DLD1 (cell line): ENCODE data around the gene PRKAG1.

Experiments
- in situ Hi-C: cut with HindIII; loops from 2 replicates; pipeline ENCODE4 v1.10.0; 2017; ENCODE audit warnings: low sequenced_read_pairs

PRKAG1 gene

DNA sequence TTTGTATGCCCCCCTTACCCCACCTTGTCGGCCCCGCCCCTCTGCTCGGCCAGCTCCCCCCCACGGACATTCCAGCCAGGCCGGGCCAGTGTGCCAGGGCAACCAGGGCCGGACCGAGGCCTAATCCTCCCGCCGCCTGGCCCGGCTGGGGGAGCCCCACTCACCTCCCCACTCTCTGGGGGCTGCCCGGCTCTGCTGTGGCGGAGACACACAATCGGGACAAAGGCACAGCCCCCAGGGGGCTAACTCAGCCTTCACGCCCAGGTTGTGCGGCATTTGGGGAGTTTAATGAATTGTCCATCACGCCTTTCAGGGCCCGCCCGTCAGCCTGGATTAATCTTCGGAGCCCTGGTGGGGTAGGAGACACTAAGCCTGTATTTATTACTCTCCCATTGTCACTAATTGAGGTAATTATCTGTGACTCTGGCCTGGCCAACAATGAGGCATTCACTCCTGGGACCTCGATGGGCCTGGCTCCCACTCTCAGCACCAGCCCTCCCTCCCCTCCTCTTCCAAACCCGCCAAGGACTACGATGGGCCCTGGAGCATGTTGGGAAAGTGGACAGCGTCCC lies 31.8 kb downstream of the PRKAG1 start:
- in situ Hi-C loops, result loop anchor here (10.0 kb wide), 1 partner anchor 142 kb away; no protein-coding TSS in a partner anchor

DNA sequence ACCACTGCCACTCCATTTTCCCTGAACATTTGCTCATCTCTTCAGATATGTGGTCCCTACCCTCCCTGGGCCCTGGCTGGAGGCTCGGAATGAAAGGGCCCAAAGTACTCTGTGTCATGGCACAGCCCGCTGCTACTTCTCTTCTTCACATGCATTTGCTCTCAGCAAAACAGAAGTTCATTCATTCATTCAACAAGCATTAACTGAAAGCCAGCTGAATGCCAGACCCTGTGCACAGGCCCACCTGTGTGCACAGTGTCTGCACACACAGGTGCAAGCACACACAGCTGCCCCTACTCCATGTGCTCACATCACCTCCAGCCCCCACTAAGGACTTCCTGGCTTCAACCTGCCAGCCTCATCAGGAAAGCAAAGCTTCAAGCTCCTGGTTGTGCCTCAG lies 32.7 kb downstream of the PRKAG1 start:
- in situ Hi-C loops, result loop anchor here (10.0 kb wide), 1 partner anchor 141 kb away; no protein-coding TSS in a partner anchor

DNA sequence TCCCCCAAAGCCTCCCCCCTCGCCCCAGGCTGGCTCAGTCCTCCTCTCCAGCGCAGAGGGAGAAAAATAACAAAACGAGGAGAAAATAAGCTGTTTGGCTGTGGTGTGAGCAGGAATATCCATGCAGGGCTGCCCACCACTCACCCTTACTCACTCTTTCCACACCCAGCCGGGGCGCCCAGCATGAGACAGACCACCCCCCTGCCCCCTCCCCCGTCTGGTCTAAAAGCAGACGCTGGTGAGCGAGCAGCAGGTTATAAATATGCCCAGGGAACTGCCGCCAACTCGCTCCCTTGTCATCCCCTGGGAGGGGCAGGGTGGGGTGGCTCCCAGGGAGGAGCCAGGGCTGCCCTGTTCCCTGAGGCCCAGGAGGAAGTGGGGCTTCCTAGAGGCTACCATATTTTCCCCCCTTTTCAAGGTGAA lies 33.1 kb downstream of the PRKAG1 start:
- in situ Hi-C loops, result loop anchor here (10.0 kb wide), 1 partner anchor 141 kb away; no protein-coding TSS in a partner anchor

DNA sequence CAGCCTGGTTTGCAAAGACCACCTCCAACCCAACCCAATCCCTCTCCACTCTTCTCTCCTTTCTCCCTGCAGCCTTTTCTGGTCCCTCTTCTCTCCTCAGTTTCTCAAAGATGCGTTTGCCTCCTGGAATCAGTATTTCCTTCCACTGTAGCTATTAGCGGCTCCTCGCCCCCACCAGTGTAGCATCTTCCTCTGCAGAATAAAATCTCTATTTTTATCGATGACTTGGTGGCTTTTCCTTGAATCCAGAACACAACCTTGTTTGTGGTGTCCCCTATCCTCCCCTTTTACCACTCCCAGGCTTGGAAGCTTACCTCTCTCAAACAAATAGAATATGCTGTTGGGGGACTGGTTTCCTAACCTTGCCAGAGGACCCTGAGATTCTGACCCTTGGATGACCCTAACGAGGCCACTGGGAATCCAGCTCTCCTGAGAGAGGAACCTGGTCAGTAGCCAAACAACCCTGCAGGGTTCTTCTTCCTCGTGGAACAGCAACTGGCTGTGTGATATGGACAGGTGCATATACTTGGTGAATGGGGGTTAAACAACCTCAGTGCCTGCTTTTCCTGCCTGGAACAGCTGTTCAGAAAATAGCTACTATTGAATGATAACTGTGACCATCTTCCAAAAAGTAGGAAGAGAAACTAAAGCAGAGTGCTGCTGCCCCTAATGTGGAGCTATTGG lies 36.0 kb downstream of the PRKAG1 start:
- in situ Hi-C loops, result loop anchor here (10.0 kb wide), 1 partner anchor 138 kb away; no protein-coding TSS in a partner anchor

DNA sequence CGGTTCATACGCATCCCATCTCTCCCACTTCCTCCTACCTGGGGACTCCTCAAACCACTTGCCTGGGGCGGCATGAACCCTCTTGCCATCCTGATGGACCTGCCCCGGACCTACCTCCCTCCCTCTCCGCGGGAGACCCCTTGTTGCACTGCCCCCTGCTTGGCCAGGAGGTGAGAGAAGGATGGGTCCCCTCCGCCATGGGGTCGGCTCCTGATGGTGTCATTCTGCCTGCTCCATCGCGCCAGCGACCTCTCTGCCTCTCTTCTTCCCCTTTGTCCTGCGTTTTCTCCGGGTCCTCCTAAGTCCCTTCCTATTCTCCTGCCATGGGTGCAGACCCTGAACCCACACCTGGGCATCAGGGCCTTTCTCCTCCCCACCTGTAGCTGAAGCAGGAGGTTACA lies 36.8 kb downstream of the PRKAG1 start:
- in situ Hi-C loops, result loop anchor here (10.0 kb wide), 1 partner anchor 137 kb away; no protein-coding TSS in a partner anchor

DNA sequence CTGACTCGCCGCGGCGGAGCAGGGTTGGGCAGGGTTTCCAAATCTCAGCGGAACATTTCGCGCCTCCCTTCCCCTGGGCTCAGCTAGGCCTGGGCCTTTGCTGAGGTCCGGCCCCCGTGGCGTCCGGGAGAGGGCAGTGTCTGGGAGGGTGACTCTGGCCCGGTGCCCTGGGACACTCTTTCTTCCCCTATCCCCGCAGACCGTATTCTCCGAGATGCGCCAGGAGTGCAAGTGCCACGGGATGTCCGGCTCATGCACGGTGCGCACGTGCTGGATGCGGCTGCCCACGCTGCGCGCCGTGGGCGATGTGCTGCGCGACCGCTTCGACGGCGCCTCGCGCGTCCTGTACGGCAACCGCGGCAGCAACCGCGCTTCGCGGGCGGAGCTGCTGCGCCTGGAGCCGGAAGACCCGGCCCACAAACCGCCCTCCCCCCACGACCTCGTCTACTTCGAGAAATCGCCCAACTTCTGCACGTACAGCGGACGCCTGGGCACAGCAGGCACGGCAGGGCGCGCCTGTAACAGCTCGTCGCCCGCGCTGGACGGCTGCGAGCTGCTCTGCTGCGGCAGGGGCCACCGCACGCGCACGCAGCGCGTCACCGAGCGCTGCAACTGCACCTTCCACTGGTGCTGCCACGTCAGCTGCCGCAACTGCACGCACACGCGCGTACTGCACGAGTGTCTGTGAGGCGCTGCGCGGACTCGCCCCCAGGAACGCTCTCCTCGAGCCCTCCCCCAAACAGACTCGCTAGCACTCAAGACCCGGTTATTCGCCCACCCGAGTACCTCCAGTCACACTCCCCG lies 37.4 kb downstream of the PRKAG1 start:
- in situ Hi-C loops, result loop anchor here (10.0 kb wide), 1 partner anchor 136 kb away; no protein-coding TSS in a partner anchor

DNA sequence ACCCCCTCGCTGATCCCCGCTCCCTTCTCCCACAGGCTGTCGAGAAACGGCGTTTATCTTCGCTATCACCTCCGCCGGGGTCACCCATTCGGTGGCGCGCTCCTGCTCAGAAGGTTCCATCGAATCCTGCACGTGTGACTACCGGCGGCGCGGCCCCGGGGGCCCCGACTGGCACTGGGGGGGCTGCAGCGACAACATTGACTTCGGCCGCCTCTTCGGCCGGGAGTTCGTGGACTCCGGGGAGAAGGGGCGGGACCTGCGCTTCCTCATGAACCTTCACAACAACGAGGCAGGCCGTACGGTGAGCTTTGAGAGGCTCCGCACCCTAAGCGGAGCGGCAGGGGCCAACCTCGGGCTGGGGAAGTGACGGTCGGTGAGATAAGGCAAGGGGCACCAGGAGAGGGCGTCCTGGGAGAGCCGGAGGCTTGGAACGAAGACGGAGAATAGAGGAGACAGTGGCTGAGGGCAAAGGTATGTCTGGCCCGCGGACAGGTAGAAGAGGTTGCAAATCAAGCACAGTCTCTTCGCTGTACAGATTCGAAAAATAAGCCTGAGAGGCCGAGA lies 38.1 kb downstream of the PRKAG1 start:
- in situ Hi-C loops, result loop anchor here (10.0 kb wide), 1 partner anchor 136 kb away; no protein-coding TSS in a partner anchor

DNA sequence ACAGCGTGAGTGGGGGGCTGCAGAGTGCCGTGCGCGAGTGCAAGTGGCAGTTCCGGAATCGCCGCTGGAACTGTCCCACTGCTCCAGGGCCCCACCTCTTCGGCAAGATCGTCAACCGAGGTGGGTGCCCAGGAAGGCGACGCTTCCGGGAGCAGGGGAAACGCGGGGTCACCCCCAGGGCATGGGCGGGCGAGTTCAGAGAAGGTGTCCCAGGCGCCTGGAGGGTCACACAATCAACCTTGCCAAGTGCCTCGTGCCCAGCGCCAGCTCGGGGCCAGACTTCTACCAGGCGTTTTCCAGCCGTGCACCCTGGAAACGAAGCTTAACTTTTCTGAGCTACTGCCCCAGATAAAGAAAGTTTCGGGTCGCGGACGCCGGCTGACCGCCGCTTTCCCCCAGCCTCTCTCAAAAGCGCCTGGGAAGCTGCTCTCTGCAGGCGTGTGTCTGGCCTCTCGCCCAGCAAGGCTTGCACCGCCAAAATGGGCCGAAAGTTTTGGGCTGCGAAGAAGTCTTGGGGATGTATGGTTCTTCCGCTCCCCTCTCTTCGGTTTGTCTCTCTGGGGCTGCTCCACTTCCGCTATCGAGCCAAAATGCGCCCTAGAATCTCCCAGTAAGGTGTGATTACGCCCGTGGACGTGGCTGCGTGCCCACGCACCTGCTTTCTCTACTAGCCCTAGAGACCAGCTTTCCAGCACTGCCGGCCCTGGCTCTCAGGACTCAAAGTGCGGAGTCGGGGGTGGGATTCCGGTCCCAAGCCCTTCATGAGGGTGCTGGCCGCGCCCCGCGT lies 38.8 kb downstream of the PRKAG1 start:
- in situ Hi-C loops, result loop anchor here (10.0 kb wide), 1 partner anchor 135 kb away; no protein-coding TSS in a partner anchor

DNA sequence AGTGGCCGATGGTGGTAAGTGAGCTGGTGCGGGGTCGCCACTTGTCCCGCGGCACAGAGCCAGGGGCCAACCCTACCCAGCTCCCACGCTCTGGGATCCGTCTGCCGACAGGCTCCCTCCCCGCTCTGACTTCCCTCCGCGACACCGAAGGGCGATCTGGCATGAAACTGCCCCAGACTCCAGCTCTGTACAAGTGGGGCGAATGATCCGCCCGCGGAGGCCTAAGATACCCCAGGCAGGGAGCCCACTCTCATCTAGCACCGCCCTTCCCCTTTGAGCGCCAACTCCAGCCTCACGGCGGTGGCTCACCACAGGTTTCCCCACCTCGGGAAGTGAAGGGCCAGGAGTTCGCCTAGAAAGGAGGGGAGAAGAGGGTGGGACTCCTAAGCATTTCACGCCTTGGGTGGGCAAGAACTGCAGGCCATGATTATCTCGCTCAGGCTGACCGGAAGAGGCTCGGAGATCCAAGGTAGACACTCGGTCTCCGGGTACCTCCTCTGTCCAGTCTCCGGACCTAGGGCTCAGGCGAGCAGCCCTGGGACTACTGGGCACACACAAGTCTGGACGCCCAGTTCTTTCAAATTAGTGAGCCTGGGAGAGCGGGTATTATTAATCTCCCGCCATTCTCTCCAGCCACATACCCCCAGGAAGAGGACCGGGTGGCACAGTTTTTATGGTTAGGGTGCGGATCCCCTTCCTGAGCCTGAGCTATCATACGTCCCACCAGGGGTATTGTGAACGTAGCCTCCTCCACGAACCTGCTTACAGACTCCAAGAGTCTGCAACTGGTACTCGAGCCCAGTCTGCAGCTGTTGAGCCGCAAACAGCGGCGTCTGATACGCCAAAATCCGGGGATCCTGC lies 39.6 kb downstream of the PRKAG1 start:
- in situ Hi-C loops, result no loop called here

DNA sequence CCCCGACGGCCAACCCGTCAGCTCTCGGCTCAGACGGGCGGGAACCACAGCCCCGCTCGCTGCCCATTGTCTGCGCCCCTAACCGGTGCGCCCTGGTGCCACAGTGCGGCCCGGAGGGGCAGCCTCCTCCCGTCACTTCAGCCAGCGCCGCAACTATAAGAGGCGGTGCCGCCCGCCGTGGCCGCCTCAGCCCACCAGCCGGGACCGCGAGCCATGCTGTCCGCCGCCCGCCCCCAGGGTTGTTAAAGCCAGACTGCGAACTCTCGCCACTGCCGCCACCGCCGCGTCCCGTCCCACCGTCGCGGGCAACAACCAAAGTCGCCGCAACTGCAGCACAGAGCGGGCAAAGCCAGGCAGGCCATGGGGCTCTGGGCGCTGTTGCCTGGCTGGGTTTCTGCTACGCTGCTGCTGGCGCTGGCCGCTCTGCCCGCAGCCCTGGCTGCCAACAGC lies 40.3 kb downstream of the PRKAG1 start, which contains the start of gene WNT1:
WNT1 (plus strand) TSS at position 32 of the 450 bp plus-strand sequence; CDS start at position 361, 329 bp downstream.
- in situ Hi-C loops, result no loop called here

DNA sequence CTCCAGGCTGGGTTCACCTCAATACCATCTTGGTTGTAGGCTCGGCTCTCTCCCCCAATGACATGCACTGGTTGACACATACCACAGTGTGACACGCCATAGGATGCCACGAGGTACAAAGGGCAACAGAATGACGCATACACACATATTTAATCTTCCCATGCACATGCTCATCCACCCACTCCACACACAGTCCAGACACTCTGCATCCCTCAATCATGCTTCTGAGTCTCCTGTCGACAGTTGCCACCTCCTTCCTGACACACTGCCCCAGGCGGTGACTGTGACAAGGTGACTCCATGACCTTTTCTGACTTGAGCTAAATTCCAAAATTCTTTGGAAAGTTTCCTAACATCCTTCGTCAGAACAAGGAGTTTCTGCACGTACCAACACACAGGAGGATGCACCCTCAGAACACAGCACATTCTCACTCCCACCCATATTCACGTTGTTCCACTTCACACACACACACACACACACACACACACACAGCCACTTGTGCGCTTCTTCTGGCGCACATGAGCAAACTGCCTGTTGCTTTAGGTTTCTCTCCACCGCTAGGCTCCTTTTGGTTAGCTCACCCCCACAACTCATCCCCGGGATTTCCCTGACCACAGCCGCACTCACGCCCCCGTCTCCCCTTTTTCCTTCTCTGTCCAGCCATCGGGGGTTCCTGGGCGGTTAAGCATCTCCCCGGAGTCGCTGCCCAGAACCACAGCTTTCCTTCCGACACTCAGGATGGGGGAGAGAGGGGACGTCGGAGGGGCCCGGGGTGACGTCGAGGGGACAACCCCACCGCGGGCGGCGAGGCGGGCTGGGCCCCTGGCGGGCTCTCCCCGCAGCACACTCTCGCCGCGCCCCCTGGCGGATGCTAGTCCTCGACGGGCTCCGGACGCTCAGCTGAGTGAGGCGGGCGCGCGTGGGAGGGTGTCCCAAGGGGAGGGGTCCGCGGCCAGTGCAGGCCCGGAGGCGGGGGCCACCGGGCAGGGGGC lies 41.0 kb downstream of the PRKAG1 start:
- in situ Hi-C loops, result no loop called here

DNA sequence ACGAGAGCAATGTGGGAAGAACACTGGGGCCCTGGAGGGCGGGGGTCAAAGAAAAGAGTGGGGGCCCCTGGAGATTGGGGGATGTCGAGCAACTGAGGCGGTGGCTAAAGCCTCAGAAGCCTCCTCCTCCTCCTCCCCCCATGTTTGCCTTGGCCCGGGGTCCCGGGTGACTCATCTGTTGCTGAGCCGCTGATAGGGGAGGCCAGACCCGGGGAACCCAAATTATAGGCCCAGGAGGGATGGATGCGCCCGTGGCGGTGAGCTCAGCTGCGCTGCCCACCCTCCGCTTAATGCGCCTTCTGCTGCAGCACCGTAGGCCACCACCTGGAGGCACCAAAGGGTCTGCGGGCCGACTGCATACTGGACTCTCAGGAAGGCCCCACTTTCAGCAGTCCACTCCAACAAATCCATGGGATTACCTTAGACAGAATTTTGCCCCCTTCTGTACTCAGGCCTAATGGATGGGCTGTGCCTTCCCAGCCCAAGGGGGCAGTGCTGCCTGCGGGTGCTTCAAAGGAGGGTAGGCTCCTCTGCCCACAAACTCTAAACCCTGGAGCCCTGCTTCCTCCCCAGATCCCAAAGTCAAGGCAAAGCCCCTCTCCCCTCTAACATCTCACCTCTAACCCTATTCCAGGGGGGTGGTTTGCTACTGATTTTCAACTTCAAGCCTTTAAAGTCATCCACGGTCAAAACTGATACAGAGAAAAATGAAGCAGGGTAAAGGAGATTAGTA lies 44.5 kb downstream of the PRKAG1 start:
- in situ Hi-C loops, result no loop called here

DNA sequence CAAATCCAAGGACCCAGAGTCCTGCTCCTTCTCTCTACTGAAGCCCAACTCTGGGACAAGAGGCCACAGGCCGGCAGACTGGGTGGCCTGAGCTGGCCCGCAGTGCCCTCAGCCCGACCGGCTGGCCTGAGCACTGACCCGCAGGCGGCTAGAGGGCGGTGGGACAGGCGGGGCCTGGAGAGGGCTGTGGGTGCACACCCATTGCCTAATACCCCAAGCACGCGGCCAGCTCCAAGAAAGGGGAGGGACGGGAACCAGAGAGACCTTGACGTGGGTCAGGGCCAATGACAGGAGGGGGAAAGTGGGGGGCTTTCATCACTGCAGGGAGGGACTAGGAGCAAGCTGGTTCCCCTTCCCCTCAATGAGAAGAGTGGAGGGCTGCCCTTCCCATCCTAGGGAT lies 45.0 kb downstream of the PRKAG1 start:
- in situ Hi-C loops, result no loop called here

DNA sequence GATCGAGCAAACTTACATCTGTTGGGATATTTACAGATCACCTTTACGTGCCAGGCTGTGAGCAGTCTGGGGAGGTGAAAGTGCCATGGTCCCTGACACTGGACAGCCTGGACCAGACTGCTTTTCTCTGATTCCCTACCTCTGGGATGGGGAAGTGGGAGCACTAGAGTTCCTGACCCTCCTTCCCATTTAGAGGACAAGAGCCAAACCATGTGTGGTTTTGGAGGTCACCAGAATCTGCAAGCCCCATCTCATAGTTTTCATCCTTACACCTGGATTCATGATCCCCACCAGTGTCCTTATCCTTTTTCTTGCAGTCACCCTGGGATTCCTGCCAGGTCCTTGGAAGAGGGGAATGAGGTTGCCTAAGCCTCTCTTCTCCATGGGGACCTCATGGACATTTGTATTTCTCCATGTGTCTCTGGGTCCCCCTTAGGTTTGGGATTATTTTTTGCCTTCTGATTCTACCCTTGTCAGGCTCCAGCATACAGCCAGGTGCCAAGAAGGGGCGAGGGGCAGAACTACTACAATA lies 45.6 kb downstream of the PRKAG1 start:
- in situ Hi-C loops, result no loop called here

DNA sequence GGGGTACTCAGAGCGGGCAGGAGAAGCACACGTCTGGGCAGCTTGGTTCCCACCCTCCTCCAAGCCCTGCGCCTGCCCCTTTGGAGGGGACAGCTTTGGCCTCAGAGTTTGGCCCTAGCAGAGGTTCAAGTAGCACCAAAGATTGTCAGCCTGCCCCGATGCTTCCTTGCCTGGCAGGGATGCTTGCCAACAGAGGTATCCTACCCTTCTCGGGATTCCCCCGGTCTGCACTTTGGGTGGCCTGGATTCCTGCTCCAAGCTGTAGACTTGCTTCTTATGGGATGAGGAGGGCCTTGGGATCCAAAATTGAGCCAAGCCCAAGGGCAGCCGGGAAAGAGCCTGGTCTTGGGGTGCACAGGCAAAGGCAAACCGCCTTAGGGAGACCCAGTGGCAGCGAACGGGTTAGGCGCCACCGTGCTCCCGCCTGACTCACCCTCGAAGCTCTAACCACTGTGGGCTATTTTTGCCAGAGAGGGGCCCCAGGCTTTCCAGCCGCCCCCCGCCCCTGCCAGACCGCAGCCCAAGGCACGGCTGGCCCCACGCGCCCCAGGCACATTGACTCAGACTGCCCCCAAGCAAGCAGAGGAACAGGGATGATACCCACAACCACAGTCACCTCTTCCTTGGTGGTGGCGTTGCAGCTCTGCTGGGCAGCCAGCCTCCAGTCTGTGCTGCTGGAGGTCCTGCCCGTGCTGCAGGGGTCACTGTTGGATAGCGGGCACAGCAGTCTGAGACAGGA lies 46.2 kb downstream of the PRKAG1 start:
- in situ Hi-C loops, result no loop called here

DNA sequence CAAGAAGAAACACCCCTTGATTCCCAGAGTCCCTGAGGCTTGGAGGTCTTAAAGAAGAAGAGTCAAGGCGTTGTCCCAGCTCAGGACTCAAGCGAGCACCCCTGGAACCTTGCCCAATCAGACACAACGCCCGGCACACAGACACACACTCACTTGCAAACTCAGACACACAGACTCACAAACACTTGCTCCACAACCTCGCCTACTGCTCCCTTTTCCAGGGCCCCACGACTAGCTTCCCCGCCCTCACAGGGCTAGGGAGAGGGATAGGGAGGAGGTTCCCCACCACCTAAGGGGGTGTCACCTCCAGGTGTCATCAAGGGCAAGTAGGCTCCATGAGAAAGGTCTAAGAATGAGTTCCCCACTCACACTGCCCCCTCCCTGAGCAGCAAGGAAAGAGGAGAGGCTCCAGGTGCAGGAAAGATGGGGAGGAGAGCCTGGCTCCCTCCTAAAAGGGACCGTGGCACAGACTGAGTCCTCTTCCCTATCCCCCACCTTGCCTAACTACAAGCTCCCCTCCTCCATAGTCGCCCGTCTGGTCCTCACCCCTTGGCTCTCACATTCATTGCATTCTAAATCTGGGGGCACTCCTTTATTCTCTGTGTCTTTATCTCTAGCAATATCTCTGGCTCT lies 47.8 kb downstream of the PRKAG1 start:
- in situ Hi-C loops, result no loop called here
